Stimulated activated CD4-positive, alpha-beta T cell treated with anti-CD3 and anti-CD28 coated beads, Interleukin-1b, Interleukin-23, amount 100 ng/mL, for 1 hour (primary cell): ENCODE data around the gene WSB2.
"Not testable (repeated sequence)": the region's sequence is repeated elsewhere in the genome, so short reads cannot be mapped to it uniquely, and the experiment has no call there.

ENCODE experiments used
- DNase-seq, 2 donors: peaks; one replicate each; pipeline ENCODE4 v3.0.0-alpha.2; 2020; ENCODE audit warnings: low read depth in 2 of 2

WSB2 gene

GRCh38 chr12:118035190-118036041 lies 25.6 kb downstream of the WSB2 start:
- DNase-seq: no peak

- no peak for DNase-seq
Observed at GRCh38 chr12:118034429-118035189, 26.4 kb downstream of the WSB2 start.

- no peak for DNase-seq
Observed at GRCh38 chr12:118033902-118034301, 27.1 kb downstream of the WSB2 start.

- DNase-seq: no peak
Observed at GRCh38 chr12:118033323-118033722, 27.7 kb downstream of the WSB2 start.

- DNase-seq: no peak
Observed at GRCh38 chr12:118032188-118032587, 28.8 kb downstream of the WSB2 start.

- no peak for DNase-seq
Observed at GRCh38 chr12:118029166-118029565, 31.8 kb downstream of the WSB2 start.

- no peak for DNase-seq
Observed at GRCh38 chr12:118025168-118025567, 35.8 kb downstream of the WSB2 start.

- DNase-seq: no peak
Observed at GRCh38 chr12:118023301-118023860, 37.6 kb downstream of the WSB2 start.

- no peak for DNase-seq
Observed at GRCh38 chr12:118022728-118023109, 38.3 kb downstream of the WSB2 start.

GRCh38 chr12:118022097-118022727 lies 38.8 kb downstream of the WSB2 start:
- not testable (repeated sequence) for DNase-seq

GRCh38 chr12:118020036-118020435 lies 40.9 kb downstream of the WSB2 start:
- DNase-seq: no peak

GRCh38 chr12:118017926-118018325 lies 43.1 kb downstream of the WSB2 start:
- no peak for DNase-seq

- DNase-seq: peak; percentile 94 to 95
Observed at GRCh38 chr12:118016424-118017264, 44.3 kb downstream of the WSB2 start, which contains the start of gene RFC5. Gene RFC5 (plus strand): TSS chr12:118016703. CDS start chr12:118016828, 125 bp downstream.

GRCh38 chr12:118015944-118016343 lies 45.0 kb downstream of the WSB2 start:
- DNase-seq: no peak

- DNase-seq: no peak
Observed at GRCh38 chr12:118015306-118015705, 45.7 kb downstream of the WSB2 start.

- DNase-seq: no peak
Observed at GRCh38 chr12:118013283-118013682, 47.7 kb downstream of the WSB2 start.

GRCh38 chr12:118011961-118012360 lies 49.0 kb downstream of the WSB2 start:
- DNase-seq: no peak

- DNase-seq: no peak
Observed at GRCh38 chr12:118011377-118011776, 49.6 kb downstream of the WSB2 start.

- DNase-seq: no peak
Observed at GRCh38 chr12:118010903-118011302, 50.1 kb downstream of the WSB2 start.

GRCh38 chr12:117999806-118000205 lies 61.2 kb downstream of the WSB2 start:
- not testable (repeated sequence) for DNase-seq

GRCh38 chr12:117998719-117999118 lies 62.3 kb downstream of the WSB2 start:
- no peak for DNase-seq
